AG08396 (cell line): ENCODE data around the gene AFAP1L2.

Experiments
- DNase-seq: peaks from one replicate; pipeline ENCODE4 v3.0.0; 2012; ENCODE audit warnings: low spot score, mixed read lengths

AFAP1L2 gene

GRCh38 chr10:114271779-114272167 lies 132.5 kb downstream of the AFAP1L2 start:
- DNase-seq = peak; percentile 87

- DNase-seq = no peak
These were observed 133.1 kb downstream of the AFAP1L2 start for GRCh38 chr10:114271075-114271778.

- peak; percentile 52 for DNase-seq
These were observed 137.8 kb downstream of the AFAP1L2 start for GRCh38 chr10:114266521-114266920.

GRCh38 chr10:114265392-114266053 lies 138.8 kb downstream of the AFAP1L2 start:
- DNase-seq = no peak

- DNase-seq = no peak
These were observed 141.8 kb downstream of the AFAP1L2 start for GRCh38 chr10:114262496-114262895.

- DNase-seq = peak; percentile 34
These were observed 143.2 kb downstream of the AFAP1L2 start for GRCh38 chr10:114261076-114261475.

- DNase-seq = no peak
These were observed 143.9 kb downstream of the AFAP1L2 start for GRCh38 chr10:114260366-114260765.

GRCh38 chr10:114259824-114260223 lies 144.5 kb downstream of the AFAP1L2 start:
- DNase-seq = peak; percentile 80

GRCh38 chr10:114258274-114258840 lies 145.9 kb downstream of the AFAP1L2 start:
- DNase-seq = no peak

GRCh38 chr10:114257498-114257897 lies 146.8 kb downstream of the AFAP1L2 start:
- DNase-seq = no peak

- DNase-seq = no peak
These were observed 147.5 kb downstream of the AFAP1L2 start for GRCh38 chr10:114256822-114257221.

GRCh38 chr10:114256008-114256765 lies 148.1 kb downstream of the AFAP1L2 start:
- no peak for DNase-seq

- no peak for DNase-seq
These were observed 149.1 kb downstream of the AFAP1L2 start for GRCh38 chr10:114255227-114255626.

- no peak for DNase-seq
These were observed 151.4 kb downstream of the AFAP1L2 start for GRCh38 chr10:114252883-114253282.

- no peak for DNase-seq
These were observed 152.2 kb downstream of the AFAP1L2 start for GRCh38 chr10:114252092-114252491.

GRCh38 chr10:114250716-114251115 lies 153.6 kb downstream of the AFAP1L2 start:
- DNase-seq = no peak

GRCh38 chr10:114250236-114250635 lies 154.1 kb downstream of the AFAP1L2 start:
- DNase-seq = no peak

GRCh38 chr10:114246679-114247305 lies 157.5 kb downstream of the AFAP1L2 start:
- no peak for DNase-seq

- no peak for DNase-seq
These were observed 159.0 kb downstream of the AFAP1L2 start for GRCh38 chr10:114245121-114245791.
